ENCODE measurements around the gene SLC43A2.

The SLC43A2 gene

GRCh38 chr17:1638624-1639300 lies 10.1 kb upstream of the SLC43A2 start:
- POLR2A ChIA-PET, result no interaction called here
- CTCF ChIA-PET, result interaction anchor here (1.0 to 3.5 kb wide), 4 partner anchors 9 to 65 kb away, joined by 3 to 28 read pairs (median 4); partner anchors contain the start of genes RILP and SLC43A2
- no peak for TF ChIP-seq CTCF (IDR thresholded peaks at IDR 0.05; ENCODE audit: insufficient read depth, low read length, missing control alignments)
- DNase-seq (ENCODE audit: low read depth, low spot score), result no peak
- no peak overlapping the region for H3K4me3 ChIP-seq (ENCODE audit: low read depth, low read length)

- H3K4me3 ChIP-seq (ENCODE audit: low read depth, low read length), result no peak overlapping the region
- DNase-seq (ENCODE audit: low read depth, low spot score), result no peak
- ChIA-PET POLR2A (no interaction called here), CTCF (interaction anchor here (1.0 to 3.5 kb wide), 3 partner anchors 8 to 10 kb away, joined by 3 to 28 read pairs (median 4); partner anchors contain the start of genes RILP and SLC43A2)
- no peak for TF ChIP-seq CTCF (IDR thresholded peaks at IDR 0.05; ENCODE audit: insufficient read depth, low read length, missing control alignments)
These were observed 9.5 kb upstream of the SLC43A2 start for GRCh38 chr17:1638171-1638590.

GRCh38 chr17:1636732-1637285 lies 8.2 kb upstream of the SLC43A2 start:
- no peak overlapping the region for H3K4me3 ChIP-seq (ENCODE audit: low read depth, low read length)
- no peak for DNase-seq (ENCODE audit: low read depth, low spot score)
- CTCF ChIA-PET, result interaction anchor here (0.8 to 1.4 kb wide), 3 partner anchors 9 to 47 kb away, joined by 4 to 9 read pairs (median 5); partner anchors contain the start of gene SCARF1
- POLR2A ChIA-PET, result interaction anchor here (0.6 kb wide), 1 partner anchor 10 kb away, joined by 4 read pairs; no protein-coding TSS in a partner anchor
- no peak for TF ChIP-seq CTCF (IDR thresholded peaks at IDR 0.05; ENCODE audit: insufficient read depth, low read length, missing control alignments)

GRCh38 chr17:1635675-1636465 lies 7.2 kb upstream of the SLC43A2 start:
- POLR2A ChIA-PET, result no interaction called here
- no peak for DNase-seq (ENCODE audit: low read depth, low spot score)
- no peak overlapping the region for H3K4me3 ChIP-seq (ENCODE audit: low read depth, low read length)
- CTCF ChIA-PET, result interaction anchor here (0.7 to 1.4 kb wide), 3 partner anchors 12 to 46 kb away, joined by 3 to 9 read pairs (median 5); no protein-coding TSS in a partner anchor
- no peak for TF ChIP-seq CTCF (IDR thresholded peaks at IDR 0.05; ENCODE audit: insufficient read depth, low read length, missing control alignments)

GRCh38 chr17:1634841-1635650 lies 6.4 kb upstream of the SLC43A2 start:
- H3K4me3 ChIP-seq (ENCODE audit: low read depth, low read length), result no peak overlapping the region
- DNase-seq (ENCODE audit: low read depth, low spot score), result no peak
- ChIA-PET POLR2A (no interaction called here), CTCF (interaction anchor here (0.7 kb wide), 1 partner anchor 13 kb away, joined by 3 read pairs; no protein-coding TSS in a partner anchor)
- TF ChIP-seq CTCF (IDR thresholded peaks at IDR 0.05; ENCODE audit: insufficient read depth, low read length, missing control alignments), result no peak

All from AG04449 (cell line).